Activated T-helper 2 cell treated with anti-CD3 and anti-CD28 coated beads, Interferon-gamma antibody, Interleukin-2, Interleukin-4, amounts not matched to agents 10 μg/mL and 5 μg/mL and 100 μg/mL, durations not matched to agents 14 hours and 24 hours and 36 hours (primary cell): ENCODE data around the gene NAA25. TPM values are rescaled to one million over a fixed set of nuclear protein-coding genes. Genes with fewer than 3 reads are reported as not detected.

Source experiments
- DNase-seq: peaks from one replicate; pipeline ENCODE4 v3.0.0; 2021; ENCODE audit warnings: low spot score
- H3K27ac Mint-ChIP-seq: one replicate; pipeline ENCODE4 v1.8.0; 2021; ENCODE audit warnings: mixed read lengths
- H3K27me3 Mint-ChIP-seq: one replicate; pipeline ENCODE4 v1.8.0; 2021; ENCODE audit warnings: low read depth, mixed read lengths
- H3K36me3 Mint-ChIP-seq: one replicate; pipeline ENCODE4 v1.8.0; 2021; ENCODE audit warnings: low read depth, mixed read lengths
- H3K4me1 Mint-ChIP-seq: one replicate; pipeline ENCODE4 v1.8.0; 2021; ENCODE audit warnings: low read depth, mixed read lengths
- H3K4me3 Mint-ChIP-seq: one replicate; pipeline ENCODE4 v1.8.0; 2021; ENCODE audit warnings: low read depth, mild to moderate bottlenecking, moderate library complexity, mixed read lengths
- H3K9me3 Mint-ChIP-seq: one replicate; pipeline ENCODE4 v1.8.0; 2021; ENCODE audit warnings: mixed read lengths
- intact Hi-C: fragments of 100-400 bp; cut with micrococcal nuclease; formaldehyde crosslinking; loops from one replicate; pipeline ENCODE4 v1.15.1; 2023
- total RNA-seq: library from RNA; stranded (reverse); gene quantifications from 2 replicates; pipeline ENCODE4 v1.2.3, GENCODE V29; 2022

Gene NAA25
- total RNA-seq = 43.3 and 48.7 TPM in 2 replicates

DNA sequence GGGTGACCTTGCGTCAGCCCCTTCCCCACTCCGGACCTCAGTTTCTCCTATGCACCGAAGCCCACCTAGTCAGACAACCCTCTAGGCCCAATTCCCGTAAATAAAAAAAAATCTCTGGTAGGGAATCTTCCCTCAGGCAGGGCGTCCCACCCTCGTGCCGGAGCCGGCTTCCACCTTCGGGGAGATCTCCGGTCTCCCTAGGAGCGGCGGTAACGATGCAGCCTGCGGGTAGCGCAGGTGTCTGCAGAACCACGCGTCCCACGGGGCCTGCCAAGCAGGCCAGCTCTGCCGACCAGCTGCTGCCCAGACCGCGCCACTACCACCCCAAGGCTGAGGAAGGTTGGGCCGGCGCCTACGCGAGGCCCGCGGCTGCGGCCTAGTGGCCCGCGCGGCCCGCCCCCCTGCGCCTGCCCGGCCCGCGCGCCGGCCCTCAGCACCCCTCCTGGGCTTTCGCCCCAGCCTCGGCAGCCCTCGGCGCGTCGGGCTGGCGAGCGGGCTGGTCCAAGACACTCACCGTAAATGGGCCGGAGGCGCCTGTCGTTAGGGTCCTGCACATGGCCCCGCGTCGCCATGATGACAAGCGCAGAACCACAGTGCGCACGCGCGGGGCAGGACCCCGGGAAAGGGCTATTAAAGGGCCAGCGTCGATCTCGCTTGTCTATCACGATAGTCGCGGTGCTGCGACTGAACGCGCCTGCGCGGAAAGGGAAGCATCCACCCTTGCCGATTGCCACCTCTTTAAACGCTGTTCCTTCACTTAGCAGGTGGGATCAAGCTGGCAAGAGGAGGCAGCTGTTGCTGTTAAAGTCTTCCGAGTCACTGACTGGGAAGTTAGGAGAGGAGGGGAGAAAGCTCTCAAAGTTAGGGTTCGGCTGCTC is at the start of gene NAA25:
NAA25 (minus strand) TSS at position 582 of the 878 bp plus-strand sequence; CDS start at position 572, 10 bp downstream.
- Mint-ChIP-seq H3K9me3 (no peaks in the 10 kb centered on the region), H3K27ac (peak within 1 kb of the TSS; percentile 98), H3K36me3 (peaks cover 33% of the 10 kb centered on the region), H3K4me3 (peak within 1 kb of the TSS; percentile 97), H3K27me3 (no peaks in the 10 kb centered on the region), H3K4me1 (peaks cover 47% of the 10 kb centered on the region)
- intact Hi-C loops = loop anchor here (1.0 to 2.0 kb wide), 4 partner anchors 12 to 96 kb away; partner anchors contain the start of genes ERP29, TMEM116 and TRAFD1
- peak; percentile 84 for DNase-seq

DNA sequence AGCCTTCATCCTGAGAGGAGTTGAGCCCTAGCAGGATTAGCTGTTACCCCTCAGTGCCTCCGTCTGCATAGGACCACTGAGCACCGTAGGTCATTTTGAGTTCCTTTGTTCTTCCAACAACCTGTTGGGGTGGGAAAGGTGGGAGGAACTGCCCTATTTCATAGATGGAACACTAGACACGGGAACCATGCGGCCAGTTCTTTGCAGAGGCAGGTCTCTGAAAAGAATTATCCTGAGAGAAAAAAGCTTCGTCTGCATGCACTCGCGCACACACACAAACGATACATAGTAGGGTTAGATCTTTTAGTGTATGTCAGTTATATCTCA is 45.3 kb upstream of the NAA25 start:
- intact Hi-C loops = no loop called here
- Mint-ChIP-seq H3K36me3 (peaks cover 84% of the 10 kb centered on the region), H3K4me1 (peaks cover 4% of the 10 kb centered on the region), H3K9me3 (peaks cover 13% of the 10 kb centered on the region), H3K27me3 (no peaks in the 10 kb centered on the region), H3K27ac (peak overlapping the region; percentile 8), H3K4me3 (no peak overlapping the region)
- DNase-seq = no peak

DNA sequence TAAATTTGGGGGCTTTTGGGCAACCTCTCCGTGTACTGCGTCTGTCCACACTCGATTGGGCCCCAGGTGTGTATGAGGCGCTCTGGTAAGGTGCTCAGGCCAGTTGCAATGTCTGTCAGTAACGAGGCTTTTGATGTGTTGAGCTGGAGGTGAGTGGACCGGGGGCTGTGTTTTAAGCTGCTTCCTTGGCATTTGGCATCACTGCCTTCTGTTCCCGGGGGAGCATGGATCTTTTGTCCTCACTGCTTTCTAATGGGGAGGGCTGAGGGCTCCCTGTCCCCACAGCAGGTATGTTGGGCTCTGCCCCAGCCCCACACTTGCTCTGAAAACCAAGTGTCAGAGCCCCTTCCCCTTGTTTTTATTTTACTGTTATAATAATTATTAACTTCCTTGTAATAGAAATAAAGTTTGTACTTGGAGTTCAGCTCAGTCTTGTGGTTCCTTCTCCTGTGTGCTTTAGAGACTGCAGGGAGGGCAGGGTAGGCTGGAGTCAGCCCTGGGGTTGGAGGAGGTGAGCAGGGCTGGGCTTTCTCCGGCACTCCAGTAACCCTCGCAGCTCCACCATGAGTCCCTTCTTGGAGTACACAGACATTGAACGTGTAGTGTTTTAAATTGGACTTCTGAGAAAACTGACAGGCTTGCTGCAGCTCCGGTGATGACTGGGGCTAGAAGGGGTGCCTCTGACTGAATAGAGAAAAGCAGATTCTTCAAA is 44.8 kb upstream of the NAA25 start:
- DNase-seq = no peak
- peaks cover 4% of the 10 kb centered on the region for H3K4me1 Mint-ChIP-seq
- no peaks in the 10 kb centered on the region for H3K27me3 Mint-ChIP-seq
- no peak overlapping the region for H3K4me3 Mint-ChIP-seq
- H3K27ac Mint-ChIP-seq = no peak overlapping the region
- H3K9me3 Mint-ChIP-seq = peaks cover 12% of the 10 kb centered on the region
- intact Hi-C loops = no loop called here
- peaks cover 84% of the 10 kb centered on the region for H3K36me3 Mint-ChIP-seq

DNA sequence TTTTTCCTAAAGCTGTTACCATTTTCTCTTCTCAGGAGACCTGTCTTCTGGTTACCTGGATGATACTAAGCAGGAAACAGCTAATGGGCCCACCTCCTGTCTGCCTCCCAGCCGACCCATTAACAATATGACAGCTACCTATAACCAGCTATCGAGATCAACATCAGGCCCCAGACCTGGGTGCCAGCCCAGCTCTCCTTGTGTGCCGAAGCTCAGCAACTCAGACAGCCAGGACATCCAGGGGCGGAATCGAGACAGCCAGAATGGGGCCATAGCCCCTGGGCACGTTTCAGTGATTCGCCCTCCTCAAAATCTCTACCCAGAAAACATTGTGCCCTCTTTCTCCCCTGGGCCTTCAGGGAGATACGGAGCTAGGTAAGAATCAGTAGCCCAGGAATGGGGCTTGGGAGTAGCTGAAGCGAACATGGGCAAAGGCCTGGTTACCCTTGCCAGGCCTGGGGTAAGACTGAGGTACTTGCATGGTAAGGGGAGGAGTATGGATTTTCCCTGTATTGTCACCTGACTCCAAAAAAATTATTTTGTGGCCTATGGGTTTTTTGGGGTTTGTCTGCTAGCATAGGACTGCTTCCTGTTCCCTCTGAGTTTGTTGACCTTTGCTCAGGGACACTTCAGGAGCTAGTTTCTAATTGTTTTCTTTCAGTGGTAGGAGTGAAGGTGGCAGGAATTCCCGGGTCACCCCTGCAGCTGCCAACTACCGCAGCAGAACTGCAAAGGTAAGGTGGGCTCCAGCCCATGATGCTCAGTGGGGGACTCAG is 43.4 kb upstream of the NAA25 start:
- Mint-ChIP-seq H3K4me1 (peaks cover 4% of the 10 kb centered on the region), H3K36me3 (peaks cover 76% of the 10 kb centered on the region), H3K4me3 (no peak overlapping the region), H3K27ac (peak overlapping the region; percentile 53), H3K9me3 (peaks cover 4% of the 10 kb centered on the region), H3K27me3 (no peaks in the 10 kb centered on the region)
- intact Hi-C loops = no loop called here
- DNase-seq = no peak

DNA sequence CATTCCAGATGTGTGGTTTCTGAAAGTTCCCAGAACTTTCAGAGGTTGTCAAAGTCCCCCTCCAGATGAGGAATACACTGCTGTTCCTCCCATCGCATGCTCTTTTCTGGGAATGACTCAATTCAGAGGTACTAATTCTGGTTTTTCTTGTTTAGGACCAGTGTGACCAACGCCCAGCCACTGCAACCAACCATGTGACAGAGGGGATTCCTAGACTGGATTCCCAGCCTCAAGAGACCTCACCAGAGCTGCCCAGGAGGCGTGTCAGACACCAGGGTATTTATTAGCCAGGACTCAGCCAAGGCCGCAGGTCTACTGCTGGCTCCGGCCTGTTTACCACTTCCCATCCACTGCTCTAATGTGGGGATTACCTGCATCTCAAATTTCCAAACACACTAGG is 41.0 kb upstream of the NAA25 start:
- Mint-ChIP-seq H3K27ac (no peak overlapping the region), H3K9me3 (no peaks in the 10 kb centered on the region), H3K4me1 (peaks cover 4% of the 10 kb centered on the region), H3K27me3 (no peaks in the 10 kb centered on the region), H3K36me3 (peaks cover 75% of the 10 kb centered on the region), H3K4me3 (no peak overlapping the region)
- DNase-seq = no peak
- intact Hi-C loops = no loop called here

DNA sequence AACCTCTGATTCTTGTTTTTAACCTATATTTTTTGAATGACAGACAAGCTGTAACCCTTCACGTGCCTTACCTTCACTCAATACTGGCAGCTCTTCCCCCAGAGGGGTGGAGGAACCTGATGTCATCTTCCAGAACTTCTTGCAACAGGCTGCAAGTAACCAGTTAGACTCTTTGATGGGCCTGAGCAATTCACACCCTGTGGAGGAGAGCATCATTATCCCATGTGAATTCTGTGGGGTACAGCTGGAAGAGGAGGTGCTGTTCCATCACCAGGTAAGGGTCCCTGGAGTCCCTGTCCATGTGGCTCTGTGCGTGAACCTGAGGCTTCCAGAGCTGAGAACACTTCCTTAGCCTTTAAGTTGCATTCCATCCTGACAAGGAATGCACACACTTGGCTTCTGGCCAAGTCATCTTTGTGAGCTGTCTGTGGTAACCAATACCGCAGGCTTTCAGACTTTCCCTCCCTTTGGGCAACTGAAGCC is 39.5 kb upstream of the NAA25 start:
- Mint-ChIP-seq H3K4me1 (peaks cover 4% of the 10 kb centered on the region), H3K9me3 (no peaks in the 10 kb centered on the region), H3K4me3 (no peak overlapping the region), H3K27me3 (no peaks in the 10 kb centered on the region), H3K27ac (no peak overlapping the region), H3K36me3 (peaks cover 69% of the 10 kb centered on the region)
- intact Hi-C loops = no loop called here
- DNase-seq = no peak

DNA sequence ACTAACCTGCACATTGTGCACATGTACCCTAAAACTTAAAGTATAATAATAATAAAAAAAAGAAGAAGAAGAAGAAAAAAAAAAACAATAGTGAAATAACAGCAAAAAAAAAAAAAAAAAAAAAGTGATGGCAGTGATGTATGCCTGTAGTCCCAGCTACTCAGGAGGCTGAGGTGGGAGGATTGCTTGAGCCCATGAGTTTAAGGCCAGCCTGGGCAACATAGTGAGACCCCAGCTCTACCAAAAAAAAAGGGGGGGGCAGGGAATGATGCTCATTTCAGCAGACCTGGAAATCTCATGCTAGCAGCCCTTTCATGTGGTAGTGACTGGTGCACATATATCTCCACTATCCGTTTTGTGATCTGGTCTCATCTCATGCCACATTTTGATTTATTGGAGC is 37.5 kb upstream of the NAA25 start:
- no peaks in the 10 kb centered on the region for H3K4me1 Mint-ChIP-seq
- H3K27ac Mint-ChIP-seq = no peak overlapping the region
- no peaks in the 10 kb centered on the region for H3K9me3 Mint-ChIP-seq
- intact Hi-C loops = no loop called here
- H3K36me3 Mint-ChIP-seq = peaks cover 66% of the 10 kb centered on the region
- no peak overlapping the region for H3K4me3 Mint-ChIP-seq
- no peak for DNase-seq
- no peaks in the 10 kb centered on the region for H3K27me3 Mint-ChIP-seq

DNA sequence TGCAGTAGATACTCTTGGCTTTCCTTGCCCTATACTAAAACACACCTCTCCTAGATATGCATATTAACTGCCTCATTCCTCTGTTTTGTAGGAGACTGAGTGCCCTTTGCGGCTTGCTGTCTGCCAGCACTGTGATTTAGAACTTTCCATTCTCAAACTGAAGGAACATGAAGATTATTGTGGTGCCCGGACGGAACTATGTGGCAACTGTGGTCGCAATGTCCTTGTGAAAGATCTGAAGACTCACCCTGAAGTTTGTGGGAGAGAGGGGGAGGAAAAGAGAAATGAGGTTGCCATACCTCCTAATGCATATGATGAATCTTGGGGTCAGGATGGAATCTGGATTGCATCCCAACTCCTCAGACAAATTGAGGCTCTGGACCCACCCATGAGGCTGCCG is 32.1 kb upstream of the NAA25 start:
- no peaks in the 10 kb centered on the region for H3K9me3 Mint-ChIP-seq
- H3K27me3 Mint-ChIP-seq = no peaks in the 10 kb centered on the region
- intact Hi-C loops = no loop called here
- H3K27ac Mint-ChIP-seq = no peak overlapping the region
- peaks cover 56% of the 10 kb centered on the region for H3K36me3 Mint-ChIP-seq
- DNase-seq = no peak
- H3K4me3 Mint-ChIP-seq = no peak overlapping the region
- no peaks in the 10 kb centered on the region for H3K4me1 Mint-ChIP-seq

DNA sequence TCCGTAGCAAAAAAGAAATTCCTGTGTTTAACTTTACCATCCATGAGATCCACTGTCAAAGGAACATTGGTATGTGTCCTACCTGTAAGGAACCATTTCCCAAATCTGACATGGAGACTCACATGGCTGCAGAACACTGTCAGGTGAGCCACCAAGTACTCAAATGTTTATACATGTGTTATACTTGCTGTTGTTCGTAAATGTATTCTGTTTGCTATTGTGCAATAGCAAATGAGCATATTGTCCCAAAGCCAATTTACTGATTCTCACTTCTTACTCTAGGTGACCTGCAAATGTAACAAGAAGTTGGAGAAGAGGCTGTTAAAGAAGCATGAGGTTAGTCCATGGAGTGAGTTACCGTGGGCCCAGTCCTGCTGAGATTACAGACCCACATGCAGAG is 26.1 kb upstream of the NAA25 start:
- Mint-ChIP-seq H3K4me3 (no peak overlapping the region), H3K27ac (no peak overlapping the region), H3K4me1 (peaks cover 20% of the 10 kb centered on the region), H3K27me3 (no peaks in the 10 kb centered on the region), H3K9me3 (no peaks in the 10 kb centered on the region), H3K36me3 (peaks cover 40% of the 10 kb centered on the region)
- intact Hi-C loops = loop anchor here (5.0 kb wide), 2 partner anchors 37 to 182 kb away; no protein-coding TSS in a partner anchor
- no peak for DNase-seq

DNA sequence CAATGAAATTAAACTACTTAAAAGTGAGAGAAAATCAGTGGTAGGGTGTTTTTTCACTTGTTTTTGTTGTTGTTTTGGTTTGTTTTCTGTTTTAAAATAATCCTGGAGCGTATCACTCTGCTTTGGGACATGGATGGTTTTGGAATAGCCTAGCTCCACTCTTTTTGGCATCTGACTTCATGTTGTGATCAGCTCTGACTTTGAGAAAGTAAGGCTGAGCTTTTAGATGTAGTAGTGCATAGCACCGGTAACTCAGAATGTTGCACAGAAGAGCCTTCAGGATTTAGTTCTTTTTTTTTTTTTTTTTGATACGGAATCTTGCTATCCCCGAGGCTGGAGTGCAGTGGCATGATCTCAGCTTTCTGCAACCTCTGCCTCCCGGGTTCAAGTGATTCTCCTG is 24.8 kb upstream of the NAA25 start:
- H3K4me1 Mint-ChIP-seq = peaks cover 28% of the 10 kb centered on the region
- DNase-seq = no peak
- H3K4me3 Mint-ChIP-seq = no peak overlapping the region
- no peaks in the 10 kb centered on the region for H3K9me3 Mint-ChIP-seq
- H3K27me3 Mint-ChIP-seq = no peaks in the 10 kb centered on the region
- intact Hi-C loops = loop anchor here (5.0 kb wide), 2 partner anchors 36 to 181 kb away; no protein-coding TSS in a partner anchor
- H3K36me3 Mint-ChIP-seq = peaks cover 35% of the 10 kb centered on the region
- H3K27ac Mint-ChIP-seq = no peak overlapping the region

DNA sequence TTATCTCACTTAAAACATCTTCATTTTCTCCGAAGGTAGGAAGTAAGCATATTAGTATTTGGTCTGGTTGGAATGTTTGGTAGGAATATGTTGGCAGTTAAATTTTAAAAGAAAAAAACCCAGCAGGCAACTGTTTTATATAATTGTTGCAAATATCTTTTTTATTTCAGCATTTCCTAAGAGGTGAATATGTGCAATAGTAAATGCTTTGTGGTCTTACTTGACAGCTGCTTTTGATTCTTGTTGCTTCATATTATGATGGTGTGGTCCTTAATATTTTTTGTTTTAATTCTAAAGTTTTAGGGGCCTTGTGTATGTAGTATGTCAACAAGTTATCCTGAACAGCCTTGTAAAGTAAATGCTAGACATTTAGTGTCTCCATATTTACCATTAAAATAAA is 23.1 kb upstream of the NAA25 start:
- intact Hi-C loops = loop anchor here (2.0 to 5.0 kb wide), 4 partner anchors 34 to 255 kb away; partner anchors contain the start of genes ERP29 and TMEM116
- DNase-seq = no peak
- Mint-ChIP-seq H3K4me1 (peaks cover 42% of the 10 kb centered on the region), H3K27ac (no peak overlapping the region), H3K27me3 (no peaks in the 10 kb centered on the region), H3K4me3 (no peak overlapping the region), H3K36me3 (peaks cover 37% of the 10 kb centered on the region), H3K9me3 (no peaks in the 10 kb centered on the region)

DNA sequence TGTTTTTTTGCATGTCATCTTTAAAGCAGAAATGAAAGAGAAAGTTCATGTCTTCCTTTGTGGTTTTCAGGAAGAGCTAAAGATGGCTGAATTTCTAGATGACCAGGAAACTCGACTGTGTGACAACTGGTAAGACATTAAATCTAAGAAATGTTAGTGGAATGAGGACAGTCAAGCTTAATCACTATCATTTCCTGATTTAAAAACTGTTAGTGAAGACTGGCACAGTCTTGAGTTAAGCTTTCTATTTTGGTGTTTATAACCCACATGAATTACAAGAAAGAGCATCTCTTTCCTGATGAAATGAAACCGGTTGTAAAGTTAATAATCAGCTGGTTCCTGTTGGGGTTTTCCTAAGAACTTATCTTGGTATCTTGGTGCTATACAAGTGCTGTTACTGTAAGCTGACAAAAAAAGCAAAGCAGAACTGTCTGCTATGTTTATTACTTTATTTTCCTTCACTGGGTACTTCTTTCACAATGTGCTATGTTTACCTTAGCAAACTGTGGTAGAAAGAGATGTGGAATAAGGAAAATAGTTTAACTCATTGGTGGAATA is 21.9 kb upstream of the NAA25 start:
- Mint-ChIP-seq H3K9me3 (no peaks in the 10 kb centered on the region), H3K36me3 (peaks cover 39% of the 10 kb centered on the region), H3K27ac (peak overlapping the region; percentile 72), H3K4me3 (peak overlapping the region; percentile 72), H3K4me1 (peaks cover 45% of the 10 kb centered on the region), H3K27me3 (no peaks in the 10 kb centered on the region)
- no peak for DNase-seq
- intact Hi-C loops = loop anchor here (1.0 to 5.0 kb wide), 9 partner anchors 22 to 256 kb away; partner anchors contain the start of genes ERP29, NAA25 and TMEM116
